MM.1S (cell line): ENCODE measurements around the gene GALNTL6.

ENCODE experiments used
- EZH2 ChIP-seq: fragments of 300-600 bp; sonication (generic); optimal IDR thresholded peaks from 2 replicates; pipeline ENCODE3; 2017; ENCODE audit warnings: low read depth, mild to moderate bottlenecking, antibody characterized with exemption, low read length, mixed read lengths
- TF ChIP-seq, protein P1 (sequence below): fragments of 300-600 bp; sonication (generic); IDR thresholded peaks from 2 replicates; pipeline ENCODE4 v1.5.1; 2016; ENCODE audit warnings: antibody characterized with exemption, low read length, mixed read lengths

DNA sequence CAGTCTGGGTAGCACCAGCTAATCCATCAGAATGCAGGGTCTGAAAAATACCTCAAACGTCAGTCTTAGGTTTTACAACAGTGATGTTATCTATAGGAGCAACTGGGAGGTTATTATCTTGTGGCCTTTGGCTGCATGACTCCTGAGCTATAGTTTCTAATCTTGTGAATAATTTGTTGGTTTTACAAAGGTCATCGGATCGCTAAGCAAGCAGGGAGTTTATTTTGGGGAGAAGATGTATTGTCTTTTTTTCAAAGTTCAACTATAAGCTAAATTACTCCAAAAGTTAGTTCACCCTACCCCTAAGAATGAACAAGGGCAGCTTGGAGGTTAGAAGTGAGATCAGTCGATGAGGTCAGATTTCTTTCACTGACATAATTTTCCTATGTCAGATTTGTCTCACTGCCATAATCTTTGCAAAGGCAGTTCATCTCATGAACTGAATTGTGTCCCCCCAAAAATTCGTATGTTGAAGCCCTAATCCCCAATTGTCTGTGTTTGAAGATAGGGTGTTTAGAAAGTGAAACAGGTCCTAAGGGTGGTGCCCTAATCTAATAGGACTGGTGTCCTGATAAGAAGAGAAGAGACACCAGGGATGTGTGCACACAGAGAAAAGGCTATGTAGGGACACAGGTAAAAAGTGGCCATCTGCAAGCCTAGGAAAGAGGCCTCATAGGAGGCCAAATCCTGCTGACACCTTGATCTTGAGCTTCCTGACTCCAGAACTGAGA, 1179.6 kb downstream of the GALNTL6 start:
- TF ChIP-seq, protein P1, sequence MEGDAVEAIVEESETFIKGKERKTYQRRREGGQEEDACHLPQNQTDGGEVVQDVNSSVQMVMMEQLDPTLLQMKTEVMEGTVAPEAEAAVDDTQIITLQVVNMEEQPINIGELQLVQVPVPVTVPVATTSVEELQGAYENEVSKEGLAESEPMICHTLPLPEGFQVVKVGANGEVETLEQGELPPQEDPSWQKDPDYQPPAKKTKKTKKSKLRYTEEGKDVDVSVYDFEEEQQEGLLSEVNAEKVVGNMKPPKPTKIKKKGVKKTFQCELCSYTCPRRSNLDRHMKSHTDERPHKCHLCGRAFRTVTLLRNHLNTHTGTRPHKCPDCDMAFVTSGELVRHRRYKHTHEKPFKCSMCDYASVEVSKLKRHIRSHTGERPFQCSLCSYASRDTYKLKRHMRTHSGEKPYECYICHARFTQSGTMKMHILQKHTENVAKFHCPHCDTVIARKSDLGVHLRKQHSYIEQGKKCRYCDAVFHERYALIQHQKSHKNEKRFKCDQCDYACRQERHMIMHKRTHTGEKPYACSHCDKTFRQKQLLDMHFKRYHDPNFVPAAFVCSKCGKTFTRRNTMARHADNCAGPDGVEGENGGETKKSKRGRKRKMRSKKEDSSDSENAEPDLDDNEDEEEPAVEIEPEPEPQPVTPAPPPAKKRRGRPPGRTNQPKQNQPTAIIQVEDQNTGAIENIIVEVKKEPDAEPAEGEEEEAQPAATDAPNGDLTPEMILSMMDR = no peak
- TF ChIP-seq EZH2 = no peak
